ENCODE results near the gene COQ2.
"Not testable (repeated sequence)": the region's sequence is repeated elsewhere in the genome, so short reads cannot be mapped to it uniquely, and the experiment has no call there.

COQ2 gene

GRCh38 chr4:83282049-83282535, 2.5 kb downstream of the COQ2 start:
- peak; percentile 27 for DNase-seq

GRCh38 chr4:83281307-83281706, 3.3 kb downstream of the COQ2 start:
- no peak for DNase-seq

- DNase-seq, result no peak
These were observed 8.1 kb downstream of the COQ2 start for GRCh38 chr4:83276299-83277040.

- DNase-seq, result not testable (repeated sequence)
These were observed 10.7 kb downstream of the COQ2 start for GRCh38 chr4:83273926-83274325.

GRCh38 chr4:83272900-83273299, 11.7 kb downstream of the COQ2 start:
- DNase-seq, result no peak

- no peak for DNase-seq
These were observed 15.3 kb downstream of the COQ2 start for GRCh38 chr4:83269256-83269655.

- DNase-seq, result no peak
These were observed 16.1 kb downstream of the COQ2 start for GRCh38 chr4:83268491-83268890.

GRCh38 chr4:83267830-83268475, 16.6 kb downstream of the COQ2 start:
- DNase-seq, result no peak

GRCh38 chr4:83267121-83267829, 17.3 kb downstream of the COQ2 start:
- no peak for DNase-seq

- DNase-seq, result no peak
These were observed 17.9 kb downstream of the COQ2 start for GRCh38 chr4:83266689-83267088.

- no peak for DNase-seq
These were observed 21.5 kb downstream of the COQ2 start for GRCh38 chr4:83263106-83263505.

GRCh38 chr4:83262682-83263081, 21.9 kb downstream of the COQ2 start:
- no peak for DNase-seq

GRCh38 chr4:83261307-83261706, 23.3 kb downstream of the COQ2 start:
- no peak for DNase-seq

GRCh38 chr4:83259586-83259985, 25.0 kb downstream of the COQ2 start:
- DNase-seq, result no peak

- no peak for DNase-seq
These were observed 26.1 kb downstream of the COQ2 start for GRCh38 chr4:83258461-83258860.

GRCh38 chr4:83257811-83258210, 26.8 kb downstream of the COQ2 start:
- no peak for DNase-seq

GRCh38 chr4:83255584-83255983, 29.0 kb downstream of the COQ2 start:
- DNase-seq, result no peak

- DNase-seq, result peak; percentile 56
These were observed 31.7 kb downstream of the COQ2 start for GRCh38 chr4:83252782-83253405.

- DNase-seq, result no peak
These were observed 33.2 kb downstream of the COQ2 start for GRCh38 chr4:83251447-83251830.

GRCh38 chr4:83250687-83251446, 33.7 kb downstream of the COQ2 start:
- DNase-seq, result no peak

- DNase-seq, result no peak
These were observed 36.1 kb downstream of the COQ2 start for GRCh38 chr4:83248486-83248885.
